Inferior parietal cortex (tissue), 1 donor: Measurements from ENCODE around the gene NUDCD2.

Experiments used
- DNase-seq: peaks from one replicate; pipeline ENCODE4 v3.0.0-alpha.2; 2016; ENCODE audit errors: extremely low spot score

Gene NUDCD2, protein sequence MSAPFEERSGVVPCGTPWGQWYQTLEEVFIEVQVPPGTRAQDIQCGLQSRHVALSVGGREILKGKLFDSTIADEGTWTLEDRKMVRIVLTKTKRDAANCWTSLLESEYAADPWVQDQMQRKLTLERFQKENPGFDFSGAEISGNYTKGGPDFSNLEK

GRCh38 chr5:163459819-163460561, at the start of gene NUDCD2:
NUDCD2 (minus strand) TSS chr5:163460102; CDS start chr5:163460050, 52 bp downstream.
- DNase-seq: peak; percentile 97

GRCh38 chr5:163509291-163509951, 49.5 kb upstream of the NUDCD2 start:
- peak; percentile 33 for DNase-seq

DNA sequence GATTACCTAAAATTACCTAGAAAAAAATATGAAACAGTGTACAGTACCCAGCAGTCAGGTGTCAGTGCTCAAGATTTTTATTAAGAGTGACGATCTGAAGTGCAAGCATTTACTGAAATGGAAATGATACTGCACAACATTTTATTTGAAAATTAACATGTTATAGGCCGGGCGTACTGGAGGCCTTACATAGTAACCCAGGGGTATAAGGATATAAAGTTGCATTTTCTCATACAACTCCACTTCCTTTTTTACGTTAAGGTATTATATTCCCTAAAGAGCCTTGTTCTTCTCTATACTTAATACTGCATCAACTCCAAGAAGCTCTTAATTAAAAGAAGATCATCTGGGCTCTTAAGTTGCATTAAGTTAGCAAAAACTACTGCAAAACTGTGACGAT, 48.9 kb upstream of the NUDCD2 start:
- no peak for DNase-seq

GRCh38 chr5:163506726-163507125, 46.8 kb upstream of the NUDCD2 start:
- no peak for DNase-seq

GRCh38 chr5:163506095-163506457, 46.2 kb upstream of the NUDCD2 start:
- no peak for DNase-seq

- peak; percentile 95 for DNase-seq
Observed at GRCh38 chr5:163505368-163506094, 45.6 kb upstream of the NUDCD2 start, which contains the start of gene MAT2B. MAT2B (plus strand) TSS chr5:163505619; CDS start chr5:163505687, 68 bp downstream.

GRCh38 chr5:163505049-163505367, 45.1 kb upstream of the NUDCD2 start:
- DNase-seq: no peak

DNA sequence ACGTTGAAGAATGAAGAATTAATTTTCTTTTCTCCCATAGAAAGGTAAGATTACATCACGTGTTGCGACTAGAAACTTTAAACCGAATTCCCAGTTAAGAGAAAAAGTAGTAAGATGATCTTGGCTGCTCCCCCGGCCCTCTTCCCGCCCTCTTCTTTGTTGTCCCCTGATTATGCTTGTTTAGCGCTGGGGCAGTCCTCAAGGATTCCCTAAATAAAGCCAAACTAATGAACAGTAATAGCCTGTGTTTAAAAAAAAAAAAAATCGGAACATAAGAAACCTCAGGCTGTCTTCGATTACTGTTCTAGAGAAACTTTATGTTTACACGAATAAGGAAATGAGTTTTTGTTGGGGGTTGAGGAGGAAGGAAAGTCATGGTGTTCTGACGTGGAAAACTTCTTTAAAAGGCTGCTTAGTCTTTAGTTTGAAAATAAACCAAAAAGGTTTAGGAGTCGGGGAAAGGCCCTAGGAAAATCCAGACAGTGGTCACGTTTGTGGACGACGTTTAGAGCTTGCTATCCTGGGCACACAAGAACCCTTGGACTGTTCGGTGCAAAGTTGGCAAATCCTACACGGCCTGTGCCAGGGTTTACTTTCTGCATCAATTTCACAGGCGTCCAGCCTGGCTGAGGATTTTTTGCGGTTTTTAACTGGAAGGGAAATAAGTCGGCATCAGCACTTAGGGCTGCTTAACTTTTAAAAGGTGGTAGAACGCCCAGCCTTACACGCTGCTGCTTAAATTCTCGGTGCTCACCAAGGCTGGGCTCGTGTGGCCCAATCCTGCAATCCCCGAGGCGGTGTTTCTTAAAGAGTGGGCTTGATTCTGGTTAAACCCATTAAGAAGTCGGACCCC, 44.4 kb upstream of the NUDCD2 start:
- peak; percentile 67 for DNase-seq

DNA sequence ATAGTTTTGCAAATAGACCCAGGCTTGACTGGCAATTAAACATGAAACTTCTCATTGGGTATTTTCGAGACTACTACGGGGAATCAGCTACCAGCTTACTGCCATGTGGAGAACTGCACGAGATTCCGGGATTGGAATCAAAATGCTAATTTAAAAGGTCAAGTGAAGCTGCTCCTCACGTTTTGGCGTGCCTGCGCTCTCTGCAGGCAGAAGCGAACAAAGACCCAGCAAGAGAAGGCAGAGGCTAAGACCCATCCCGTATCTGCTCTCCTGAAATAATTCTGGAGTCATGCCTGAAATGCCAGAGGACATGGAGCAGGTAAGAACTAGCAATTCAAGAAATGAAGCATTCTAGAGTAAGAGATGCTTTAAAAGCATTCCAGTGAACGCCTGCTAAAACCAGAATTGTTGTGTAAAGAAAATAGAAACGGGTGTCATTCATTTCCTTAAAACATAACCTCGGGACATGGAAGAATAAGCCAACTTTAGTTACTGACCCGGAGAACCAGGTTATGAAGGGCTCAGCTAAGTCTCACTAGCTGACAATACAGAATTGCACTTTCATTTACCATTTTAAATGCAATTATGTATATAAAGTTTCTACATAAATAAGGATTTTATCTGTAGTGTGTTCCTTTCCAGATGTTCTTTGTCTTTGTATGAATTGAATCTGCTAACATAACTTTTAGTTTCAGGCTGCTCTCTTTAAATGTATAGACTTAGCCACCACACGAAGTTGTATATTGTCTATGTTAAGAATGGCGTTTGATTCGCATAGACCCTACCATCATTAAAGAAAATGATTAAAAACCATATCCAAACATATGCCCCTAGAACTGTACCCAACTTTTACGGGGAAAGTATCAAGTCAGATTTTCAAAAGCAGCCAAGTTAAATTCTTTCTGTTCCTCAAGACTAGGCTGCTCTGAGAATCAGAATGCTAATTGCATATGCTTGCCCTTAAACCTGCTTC, 43.5 kb upstream of the NUDCD2 start:
- peak; percentile 73 for DNase-seq

GRCh38 chr5:163502521-163502920, 42.6 kb upstream of the NUDCD2 start:
- DNase-seq: no peak

GRCh38 chr5:163498886-163499285, 39.0 kb upstream of the NUDCD2 start:
- no peak for DNase-seq

- DNase-seq: no peak
Observed at GRCh38 chr5:163497315-163497714, 37.4 kb upstream of the NUDCD2 start.

DNA sequence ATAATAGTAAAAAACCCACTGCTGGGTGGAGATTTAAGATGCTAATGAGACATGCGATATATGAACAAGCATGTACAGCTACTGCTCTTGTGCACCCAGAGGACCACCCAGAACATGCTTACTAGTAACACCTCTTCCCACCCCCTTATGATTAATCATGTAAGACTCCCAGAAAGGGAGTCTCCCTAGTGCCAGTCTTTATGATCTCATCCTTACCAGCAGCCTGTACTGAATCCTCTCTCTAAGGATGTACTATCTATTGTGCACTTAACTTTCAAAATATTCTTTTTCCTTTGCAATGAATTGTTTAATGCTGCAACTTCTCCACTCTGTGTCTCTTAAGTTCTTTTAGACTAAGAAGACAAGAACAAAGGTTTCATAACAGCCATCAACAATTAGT, 36.4 kb upstream of the NUDCD2 start:
- DNase-seq: no peak

GRCh38 chr5:163489745-163490075, 29.8 kb upstream of the NUDCD2 start:
- DNase-seq: no peak

DNA sequence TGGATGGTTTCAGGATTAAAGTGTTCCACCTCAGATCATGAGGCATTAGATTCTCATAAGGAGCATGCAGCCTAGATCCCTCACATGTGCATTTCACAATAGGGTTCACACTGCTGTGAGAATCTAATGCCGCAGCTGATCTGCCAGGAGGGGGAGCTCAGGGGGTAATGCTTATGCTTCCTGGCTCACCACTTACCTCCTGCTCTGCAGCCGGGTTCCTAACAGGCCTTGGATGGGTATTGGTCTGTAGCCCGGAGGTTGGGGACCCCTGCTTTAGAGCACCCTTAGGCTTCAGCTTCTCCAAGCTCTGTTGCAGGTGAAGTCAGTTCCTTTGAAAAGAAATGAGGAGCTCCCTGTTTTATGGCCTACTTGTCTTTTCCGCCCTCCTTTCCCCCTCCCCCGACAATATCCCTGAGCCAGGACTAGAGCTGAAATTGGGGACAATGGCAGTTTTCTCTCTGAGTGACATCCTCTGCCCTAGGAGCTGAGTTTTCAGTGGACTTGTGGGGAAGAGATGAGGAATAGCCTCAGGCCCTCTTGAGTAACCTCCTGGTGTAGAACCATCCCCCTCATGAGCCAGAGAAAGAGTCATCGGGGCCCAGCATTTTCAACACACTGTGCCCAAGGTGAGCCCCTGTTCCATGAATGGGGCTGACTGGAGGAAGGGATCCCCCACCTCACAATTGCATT, 29.3 kb upstream of the NUDCD2 start:
- DNase-seq: no peak

DNA sequence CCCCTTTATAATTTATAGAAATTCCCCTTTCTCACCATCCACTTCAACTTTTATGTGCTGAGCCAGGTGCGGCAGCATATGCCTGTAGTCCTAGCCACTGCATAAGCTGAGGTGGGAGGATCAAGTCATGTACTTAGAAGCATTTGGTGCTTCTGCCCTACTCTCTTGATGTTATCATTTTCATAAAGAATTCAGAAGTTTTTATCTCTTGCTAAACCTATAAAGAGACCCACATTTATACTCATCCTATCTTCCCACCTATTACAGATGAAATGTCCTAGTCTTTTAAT, 19.0 kb upstream of the NUDCD2 start:
- no peak for DNase-seq

DNA sequence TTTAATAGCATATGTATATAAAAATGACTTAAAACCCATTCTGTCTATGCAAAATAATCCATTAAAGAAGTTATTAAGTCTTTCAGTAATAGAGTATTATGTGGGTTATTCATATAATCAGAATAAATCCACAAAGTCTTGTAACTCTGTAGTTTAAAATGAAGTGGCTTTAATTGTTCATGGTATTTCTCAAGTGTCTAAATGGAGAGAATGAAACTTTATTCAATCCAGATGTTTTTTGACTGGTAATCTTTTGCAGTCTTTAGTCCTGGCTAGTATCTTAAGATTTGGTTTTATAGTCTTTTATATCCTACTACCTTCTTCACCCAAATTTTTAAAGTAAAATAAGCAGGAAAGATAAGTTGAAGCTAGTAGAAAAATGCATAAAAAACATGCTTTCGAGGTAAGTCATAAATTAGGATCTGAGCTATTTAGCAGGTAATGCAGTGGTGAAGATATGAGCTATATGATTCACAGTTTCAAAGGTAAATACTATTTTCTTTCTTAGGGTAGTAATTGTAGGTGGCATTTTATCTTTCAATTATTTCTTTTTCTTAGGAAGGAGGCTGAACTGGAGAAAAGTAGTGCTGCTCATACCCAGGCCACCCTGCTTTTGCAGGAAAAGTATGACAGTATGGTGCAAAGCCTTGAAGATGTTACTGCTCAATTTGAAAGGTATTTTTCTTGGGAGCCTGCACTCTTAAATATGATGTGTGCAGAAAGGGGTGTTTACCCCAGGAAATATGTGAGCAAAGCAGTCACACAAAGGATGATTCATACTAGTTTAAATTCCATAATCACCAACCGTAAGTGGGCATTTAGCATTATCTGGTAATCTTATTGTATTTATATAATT, 18.5 kb upstream of the NUDCD2 start:
- no peak for DNase-seq

GRCh38 chr5:163475411-163475810, 15.5 kb upstream of the NUDCD2 start:
- DNase-seq: no peak

DNA sequence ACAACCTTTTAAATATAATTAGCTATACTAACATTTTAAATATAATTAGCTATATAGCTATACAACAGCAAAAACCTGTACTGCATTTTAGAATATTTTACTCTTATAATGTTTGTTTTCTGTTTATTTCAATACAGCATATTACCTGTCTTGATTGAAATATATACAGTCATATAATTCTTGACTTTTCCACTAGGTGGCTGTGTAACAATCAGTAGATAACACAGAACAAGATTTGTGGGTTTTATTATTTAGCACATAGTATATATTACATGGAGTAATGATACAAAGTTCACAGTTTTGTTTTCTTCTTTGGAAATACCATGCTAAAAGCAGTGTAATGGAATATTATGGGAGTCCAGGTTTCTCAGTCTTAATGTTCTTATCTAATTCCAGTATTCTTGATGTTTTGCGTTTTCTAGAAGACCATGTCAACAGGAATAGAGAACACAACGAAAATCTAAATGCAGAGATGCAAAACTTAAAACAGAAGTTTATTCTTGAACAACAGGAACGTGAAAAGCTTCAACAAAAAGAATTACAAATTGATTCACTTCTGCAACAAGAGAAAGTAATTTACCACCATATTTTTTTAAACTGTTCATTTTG, 13.8 kb upstream of the NUDCD2 start:
- DNase-seq: no peak
